GM13977 (cell line): Measurements from ENCODE around the gene RBSN.
A peak's percentile ranks its signal among the peaks of the same experiment; 100 is the strongest.

Experiments used
- DNase-seq: peaks from one replicate; pipeline ENCODE4 v3.0.0; 2012; ENCODE audit warnings: low spot score
- in situ Hi-C: fragments of 300-500 bp; cut with MboI; formaldehyde crosslinking; loops from one replicate; pipeline ENCODE4 v1.12.0; 2022; ENCODE audit warnings: low sequenced_read_pairs, low pct_unique_long_range_greater_than_20kb, mixed read lengths, inconsistent platforms; ENCODE audit not compliant: unreplicated experiment
- TF ChIP-seq, protein P1 (sequence below): IDR thresholded peaks from 2 replicates; pipeline ENCODE4 v1.5.1; 2012; ENCODE audit warnings: mild to moderate bottlenecking, control low read depth; ENCODE audit not compliant: insufficient read depth; ENCODE audit errors: extremely low read depth, missing control alignments

RBSN gene

GRCh38 chr3:15120986-15121385, 22.0 kb upstream of the RBSN start:
- in situ Hi-C loops: loop anchor here (25.0 kb wide), 1 partner anchor 291 kb away; no protein-coding TSS in a partner anchor
- TF ChIP-seq, protein P1, sequence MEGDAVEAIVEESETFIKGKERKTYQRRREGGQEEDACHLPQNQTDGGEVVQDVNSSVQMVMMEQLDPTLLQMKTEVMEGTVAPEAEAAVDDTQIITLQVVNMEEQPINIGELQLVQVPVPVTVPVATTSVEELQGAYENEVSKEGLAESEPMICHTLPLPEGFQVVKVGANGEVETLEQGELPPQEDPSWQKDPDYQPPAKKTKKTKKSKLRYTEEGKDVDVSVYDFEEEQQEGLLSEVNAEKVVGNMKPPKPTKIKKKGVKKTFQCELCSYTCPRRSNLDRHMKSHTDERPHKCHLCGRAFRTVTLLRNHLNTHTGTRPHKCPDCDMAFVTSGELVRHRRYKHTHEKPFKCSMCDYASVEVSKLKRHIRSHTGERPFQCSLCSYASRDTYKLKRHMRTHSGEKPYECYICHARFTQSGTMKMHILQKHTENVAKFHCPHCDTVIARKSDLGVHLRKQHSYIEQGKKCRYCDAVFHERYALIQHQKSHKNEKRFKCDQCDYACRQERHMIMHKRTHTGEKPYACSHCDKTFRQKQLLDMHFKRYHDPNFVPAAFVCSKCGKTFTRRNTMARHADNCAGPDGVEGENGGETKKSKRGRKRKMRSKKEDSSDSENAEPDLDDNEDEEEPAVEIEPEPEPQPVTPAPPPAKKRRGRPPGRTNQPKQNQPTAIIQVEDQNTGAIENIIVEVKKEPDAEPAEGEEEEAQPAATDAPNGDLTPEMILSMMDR: no peak
- DNase-seq: peak; percentile 32

DNA sequence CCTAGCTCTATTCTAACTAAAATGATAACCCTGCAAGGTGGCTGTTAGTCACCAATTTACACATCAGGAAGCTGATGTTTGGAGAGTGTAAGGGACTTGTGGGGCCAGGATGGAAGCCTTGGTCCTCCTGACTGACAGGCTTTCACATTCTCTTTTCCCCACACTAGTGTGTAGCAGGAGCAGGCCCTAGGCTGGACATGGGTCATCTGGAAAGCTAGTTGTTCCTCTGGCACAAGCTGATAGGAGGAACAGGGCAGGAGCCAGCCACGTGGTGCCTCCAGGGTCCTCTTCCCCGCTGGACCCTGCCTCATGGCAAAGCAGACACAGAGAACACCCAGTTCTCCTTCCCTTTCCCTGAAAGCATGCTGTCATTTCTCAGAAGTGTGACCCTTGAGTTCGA, 18.1 kb upstream of the RBSN start:
- TF ChIP-seq, protein P1: no peak
- DNase-seq: no peak
- in situ Hi-C loops: loop anchor here (25.0 kb wide), 1 partner anchor 295 kb away; no protein-coding TSS in a partner anchor

- no peak for DNase-seq
- TF ChIP-seq, protein P1: no peak
- in situ Hi-C loops: loop anchor here (25.0 kb wide), 1 partner anchor 296 kb away; no protein-coding TSS in a partner anchor
These were observed 17.2 kb upstream of the RBSN start for GRCh38 chr3:15116032-15116669.

DNA sequence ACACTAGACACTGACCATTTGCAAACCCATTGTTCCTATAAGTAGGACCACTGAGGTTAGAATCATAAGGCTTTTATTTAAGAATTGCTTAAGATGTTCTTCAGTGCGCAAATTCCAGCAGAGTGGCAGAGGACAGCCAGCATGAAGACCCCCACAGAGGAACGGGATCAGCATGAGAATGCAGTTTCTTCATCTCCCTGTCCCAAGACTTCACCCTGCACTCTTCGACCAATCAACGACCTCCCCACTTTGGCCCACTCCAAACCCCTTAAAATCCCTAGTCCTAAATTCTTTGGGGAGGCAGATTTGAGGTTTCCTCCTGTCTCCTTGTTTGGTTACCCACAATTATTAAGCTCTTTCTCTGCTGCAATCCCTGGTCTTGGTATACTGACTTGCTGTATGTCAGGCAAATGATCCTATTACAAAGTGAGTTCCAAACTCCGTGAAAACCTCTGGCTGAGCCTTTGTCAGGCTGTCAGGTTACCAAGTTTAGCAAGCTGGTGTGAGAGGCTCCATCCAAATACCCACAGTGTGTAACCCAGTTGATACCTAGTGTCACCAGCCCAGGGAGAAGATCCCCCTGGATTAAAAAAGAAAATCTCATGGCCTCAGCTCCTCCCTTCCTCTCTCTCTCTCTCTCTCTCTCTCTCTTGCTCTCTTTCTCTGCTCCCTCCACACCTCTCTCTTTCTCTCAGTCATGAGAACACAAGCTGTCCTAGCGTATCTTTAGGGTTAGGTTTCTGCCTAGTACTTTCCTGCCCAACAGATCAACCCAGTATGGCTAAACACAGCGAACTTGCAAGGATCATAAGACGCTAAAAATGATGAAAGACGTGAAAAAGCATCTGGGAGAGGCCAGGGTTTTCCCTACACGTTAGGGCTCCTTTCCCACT, 15.8 kb upstream of the RBSN start:
- in situ Hi-C loops: loop anchor here (25.0 kb wide), 1 partner anchor 298 kb away; no protein-coding TSS in a partner anchor
- no peak for DNase-seq
- TF ChIP-seq, protein P1: no peak

GRCh38 chr3:15113884-15114283, 14.9 kb upstream of the RBSN start:
- in situ Hi-C loops: loop anchor here (25.0 kb wide), 1 partner anchor 298 kb away; no protein-coding TSS in a partner anchor
- TF ChIP-seq, protein P1: no peak
- DNase-seq: no peak

DNA sequence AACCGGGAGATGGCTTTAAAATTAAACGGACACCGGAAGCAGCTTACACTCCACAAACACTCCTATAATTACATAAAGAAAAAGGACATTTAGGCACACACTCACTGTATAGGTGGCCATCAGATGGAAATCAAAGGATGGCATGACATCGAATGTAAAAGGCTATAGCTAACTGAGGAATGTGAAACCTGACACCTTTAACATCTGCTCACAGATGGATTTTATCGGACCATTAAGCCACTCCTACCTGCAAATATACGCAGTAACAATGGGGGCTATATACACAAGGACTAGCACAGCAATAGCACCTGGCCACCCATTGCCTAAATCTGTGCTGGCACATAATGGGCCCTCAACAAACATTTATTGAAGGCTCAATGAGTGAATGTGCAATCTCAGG, 14.5 kb upstream of the RBSN start:
- TF ChIP-seq, protein P1: no peak
- in situ Hi-C loops: loop anchor here (25.0 kb wide), 1 partner anchor 299 kb away; no protein-coding TSS in a partner anchor
- no peak for DNase-seq
